GM18909 (cell line): ENCODE data around the gene SPIRE2.
A peak's percentile ranks its signal among the peaks of the same experiment; 100 is the strongest.
"Not testable (repeated sequence)": the region's sequence is repeated elsewhere in the genome, so short reads cannot be mapped to it uniquely, and the experiment has no call there.

Experiments
- ATAC-seq: cut with Tn5 transposase; IDR thresholded peaks from one replicate; pipeline ENCODE4 v1.9.1; 2021; ENCODE audit warnings: mild to moderate bottlenecking; ENCODE audit not compliant: unreplicated experiment, poor library complexity

The SPIRE2 gene

GRCh38 chr16:89863741-89864526 is 35.7 kb downstream of the SPIRE2 start:
- peak; percentile 67 for ATAC-seq

- peak; percentile 10 for ATAC-seq
These were observed 36.2 kb downstream of the SPIRE2 start for GRCh38 chr16:89864527-89864820.

GRCh38 chr16:89867918-89868317 is 39.6 kb downstream of the SPIRE2 start:
- no peak for ATAC-seq

- no peak for ATAC-seq
These were observed 41.6 kb downstream of the SPIRE2 start for GRCh38 chr16:89869911-89870310.

- no peak for ATAC-seq
These were observed 42.2 kb downstream of the SPIRE2 start for GRCh38 chr16:89870440-89870839.

GRCh38 chr16:89871895-89872294 is 43.6 kb downstream of the SPIRE2 start:
- ATAC-seq: no peak

- ATAC-seq: peak; percentile 42
These were observed 45.1 kb downstream of the SPIRE2 start, which contains the start of gene TCF25 for GRCh38 chr16:89873109-89873971. TSS of gene TCF25 (plus strand) at chr16:89873592. CDS start at chr16:89873668, 76 bp downstream.

GRCh38 chr16:89873972-89874689 is 45.9 kb downstream of the SPIRE2 start:
- peak; percentile 74 for ATAC-seq

- ATAC-seq: not testable (repeated sequence)
These were observed 50.8 kb downstream of the SPIRE2 start for GRCh38 chr16:89879123-89879522.

GRCh38 chr16:89880477-89881367 is 52.4 kb downstream of the SPIRE2 start:
- ATAC-seq: no peak

- ATAC-seq: no peak
These were observed 53.1 kb downstream of the SPIRE2 start for GRCh38 chr16:89881368-89881730.

- no peak for ATAC-seq
These were observed 55.2 kb downstream of the SPIRE2 start for GRCh38 chr16:89883346-89884040.

- no peak for ATAC-seq
These were observed 55.8 kb downstream of the SPIRE2 start for GRCh38 chr16:89884041-89884421.

- no peak for ATAC-seq
These were observed 59.0 kb downstream of the SPIRE2 start for GRCh38 chr16:89887243-89887642.

GRCh38 chr16:89890200-89890599 is 61.9 kb downstream of the SPIRE2 start:
- no peak for ATAC-seq

GRCh38 chr16:89890886-89891657 is 62.8 kb downstream of the SPIRE2 start:
- no peak for ATAC-seq

- ATAC-seq: no peak
These were observed 63.9 kb downstream of the SPIRE2 start for GRCh38 chr16:89892055-89892630.

- ATAC-seq: no peak
These were observed 64.4 kb downstream of the SPIRE2 start for GRCh38 chr16:89892635-89893034.
